WTC11 (cell line): ENCODE measurements around the gene MET. TPM values are rescaled to one million over a fixed set of nuclear protein-coding genes. Genes with fewer than 3 reads are reported as not detected.

Experiments
- ATAC-seq: fragments of 200-7000 bp; cut with Tn5 transposase; 2 replicates; pipeline ENCODE4 v1.10.0; 2021; ENCODE audit warnings: mild to moderate bottlenecking, moderate library complexity
- CTCF ChIA-PET: fragments of 300-600 bp; sonication (Branson Sonifier 250); formaldehyde crosslinking; loops from one replicate; lab custom pipeline; 2021; ENCODE audit warnings: antibody characterized with exemption; lab: Charles Lee
- POLR2A ChIA-PET: fragments of 350-600 bp; sonication (Branson Sonifier 250); formaldehyde crosslinking; loops from one replicate; lab custom pipeline; 2021; ENCODE audit warnings: antibody characterized with exemption; lab: Charles Lee
- DNase-seq: peaks from one replicate; pipeline ENCODE4 v3.0.0; 2021; ENCODE audit warnings: low spot score
- H3K27ac Mint-ChIP-seq: 2 replicates; pipeline ENCODE4 v1.8.0; 2021; ENCODE audit warnings: mixed read lengths
- H3K27me3 Mint-ChIP-seq: 2 replicates; pipeline ENCODE4 v1.8.0; 2021; ENCODE audit warnings: low read depth, mild to moderate bottlenecking, moderate library complexity, mixed read lengths
- H3K36me3 Mint-ChIP-seq: 2 replicates; pipeline ENCODE4 v1.8.0; 2021; ENCODE audit warnings: mixed read lengths
- H3K4me1 Mint-ChIP-seq: 2 replicates; pipeline ENCODE4 v1.8.0; 2022; ENCODE audit warnings: mixed read lengths
- H3K4me3 Mint-ChIP-seq: 2 replicates; pipeline ENCODE4 v1.8.0; 2021; ENCODE audit warnings: mild to moderate bottlenecking, moderate library complexity, mixed read lengths
- H3K9me3 Mint-ChIP-seq: 2 replicates; pipeline ENCODE4 v1.8.0; 2021; ENCODE audit warnings: mixed read lengths
- ATF1 ChIP-seq: sonication (generic); formaldehyde crosslinking; IDR thresholded peaks from 2 replicates; pipeline ENCODE4 v1.8.1; 2023; ENCODE audit warnings: mild to moderate bottlenecking, moderate library complexity, missing genetic modification reagents
- EMX1 ChIP-seq: fragments of 250-450 bp; sonication (Bioruptor Pico); IDR thresholded peaks from 2 replicates; pipeline ENCODE4 v1.8.0; 2021; ENCODE audit warnings: mild to moderate bottlenecking
- JAZF1 ChIP-seq: fragments of 250-450 bp; sonication (Bioruptor Pico); IDR thresholded peaks from 2 replicates; pipeline ENCODE4 v1.9.0; 2021; ENCODE audit warnings: moderate library complexity, mild to moderate bottlenecking, inconsistent platforms
- MYBL2 ChIP-seq: sonication (generic); formaldehyde crosslinking; IDR thresholded peaks from 2 replicates; pipeline ENCODE4 v1.8.1; 2023; ENCODE audit warnings: mild to moderate bottlenecking, moderate library complexity, missing genetic modification reagents
- NFATC4 ChIP-seq: fragments of 250-450 bp; sonication (Bioruptor Pico); IDR thresholded peaks from 2 replicates; pipeline ENCODE4 v1.9.0; 2021; ENCODE audit warnings: mild to moderate bottlenecking
- NFYB ChIP-seq: sonication (generic); formaldehyde crosslinking; conservative IDR thresholded peaks from 2 replicates; pipeline ENCODE4 v1.8.0; 2022; ENCODE audit warnings: low read depth, missing genetic modification reagents
- PRRX2 ChIP-seq: fragments of 250-450 bp; sonication (Bioruptor Pico); IDR thresholded peaks from 2 replicates; pipeline ENCODE4 v1.8.0; 2021; ENCODE audit warnings: mild to moderate bottlenecking
- TCF7 ChIP-seq: sonication (generic); formaldehyde crosslinking; IDR thresholded peaks from 2 replicates; pipeline ENCODE4 v1.8.0; 2022; ENCODE audit warnings: mild to moderate bottlenecking, low read depth, missing genetic modification reagents, moderate library complexity
- TEAD1 ChIP-seq: sonication (generic); formaldehyde crosslinking; IDR thresholded peaks from 2 replicates; pipeline ENCODE4 v1.8.0; 2022; ENCODE audit warnings: mild to moderate bottlenecking, missing genetic modification reagents
- TP53 ChIP-seq: sonication (generic); formaldehyde crosslinking; IDR thresholded peaks from 2 replicates; pipeline ENCODE4 v1.8.1; 2023; ENCODE audit warnings: mild to moderate bottlenecking, missing genetic modification reagents
- ZNF138 ChIP-seq: sonication (generic); formaldehyde crosslinking; conservative IDR thresholded peaks from 2 replicates; pipeline ENCODE4 v1.8.1; 2022; ENCODE audit warnings: mild to moderate bottlenecking, moderate library complexity, missing genetic modification reagents
- ZNF423 ChIP-seq: fragments of 250-450 bp; sonication (Bioruptor Pico); IDR thresholded peaks from 2 replicates; pipeline ENCODE4 v2.1.2; 2022; ENCODE audit warnings: mild to moderate bottlenecking, moderate library complexity
- total RNA-seq: library from RNA; stranded (reverse); gene quantifications from 3 replicates; pipeline ENCODE4 v1.2.3, GENCODE V29; 2021
- TF ChIP-seq, protein P1 (sequence below): sonication (generic); formaldehyde crosslinking; IDR thresholded peaks from 2 replicates; pipeline ENCODE4 v1.8.0; 2022; ENCODE audit warnings: mild to moderate bottlenecking, missing genetic modification reagents
- TF ChIP-seq, protein P2 (sequence below): sonication (generic); formaldehyde crosslinking; conservative IDR thresholded peaks from 2 replicates; pipeline ENCODE4 v1.8.1; 2023; ENCODE audit warnings: mild to moderate bottlenecking, low read depth, missing genetic modification reagents, moderate library complexity
- TF ChIP-seq, protein P3 (sequence below): fragments of 250-450 bp; sonication (Bioruptor Pico); IDR thresholded peaks from 2 replicates; pipeline ENCODE4 v1.9.0; 2021; ENCODE audit warnings: mild to moderate bottlenecking
- TF ChIP-seq, protein P4 (sequence below): sonication (generic); formaldehyde crosslinking; IDR thresholded peaks from 2 replicates; pipeline ENCODE4 v1.8.1; 2023; ENCODE audit warnings: mild to moderate bottlenecking, moderate library complexity, missing genetic modification reagents
- TF ChIP-seq, protein P5 (sequence below): sonication (generic); formaldehyde crosslinking; IDR thresholded peaks from 2 replicates; pipeline ENCODE4 v1.8.0; 2023; ENCODE audit warnings: mild to moderate bottlenecking, missing genetic modification reagents
- TF ChIP-seq, protein P6 (sequence below): sonication (generic); formaldehyde crosslinking; IDR thresholded peaks from 2 replicates; pipeline ENCODE4 v1.8.1; 2022; ENCODE audit warnings: mild to moderate bottlenecking, moderate library complexity, missing genetic modification reagents

Gene MET
- total RNA-seq, 1 experiment from 2014 or later = 9.4 TPM

DNA sequence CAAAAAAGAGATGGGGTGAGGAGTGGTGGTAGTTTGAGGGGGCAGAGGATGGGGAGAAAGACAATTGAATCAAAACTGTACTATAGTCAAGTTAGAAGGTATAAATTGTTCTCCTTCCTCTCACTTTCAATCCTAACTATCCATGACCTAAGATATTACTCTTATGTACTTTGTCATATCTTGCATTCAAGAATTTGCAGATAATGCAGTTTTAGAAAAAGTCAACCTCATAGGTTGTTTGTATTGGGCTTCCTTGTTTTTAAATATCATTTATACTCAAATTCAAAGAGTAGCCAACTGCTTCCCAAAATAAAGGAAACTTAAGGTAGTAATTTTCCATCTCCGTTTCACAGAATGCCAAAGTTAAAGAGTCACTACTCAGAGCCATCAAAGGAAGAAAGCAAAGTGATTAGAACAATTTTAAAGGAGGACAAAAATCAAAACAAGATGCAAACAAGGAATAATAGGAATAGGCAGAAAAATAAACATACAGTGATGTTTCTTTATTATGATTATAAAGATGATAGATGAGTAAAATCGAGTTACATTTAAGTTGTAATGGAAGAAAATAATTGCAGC is 32.7 kb downstream of the MET start:
- H3K4me3 Mint-ChIP-seq = no peak overlapping the region
- ChIA-PET CTCF (no interaction called here), POLR2A (no interaction called here)
- H3K36me3 Mint-ChIP-seq = no peaks in the 10 kb centered on the region
- TF ChIP-seq NFATC4 (no peak), PRRX2 (CRISPR knock-in tag) (no peak), TP53 (no peak), JAZF1 (no peak), ZNF138 (CRISPR knock-in tag) (no peak), TEAD1 (CRISPR knock-in tag) (no peak), TCF7 (CRISPR knock-in tag) (no peak), MYBL2 (no peak), EMX1 (CRISPR knock-in tag) (no peak), ATF1 (CRISPR knock-in tag) (no peak), NFYB (no peak), ZNF423 (CRISPR knock-in tag) (no peak)
- TF ChIP-seq, protein P1, sequence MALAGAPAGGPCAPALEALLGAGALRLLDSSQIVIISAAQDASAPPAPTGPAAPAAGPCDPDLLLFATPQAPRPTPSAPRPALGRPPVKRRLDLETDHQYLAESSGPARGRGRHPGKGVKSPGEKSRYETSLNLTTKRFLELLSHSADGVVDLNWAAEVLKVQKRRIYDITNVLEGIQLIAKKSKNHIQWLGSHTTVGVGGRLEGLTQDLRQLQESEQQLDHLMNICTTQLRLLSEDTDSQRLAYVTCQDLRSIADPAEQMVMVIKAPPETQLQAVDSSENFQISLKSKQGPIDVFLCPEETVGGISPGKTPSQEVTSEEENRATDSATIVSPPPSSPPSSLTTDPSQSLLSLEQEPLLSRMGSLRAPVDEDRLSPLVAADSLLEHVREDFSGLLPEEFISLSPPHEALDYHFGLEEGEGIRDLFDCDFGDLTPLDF (CRISPR knock-in tag) = no peak
- TF ChIP-seq, protein P2, sequence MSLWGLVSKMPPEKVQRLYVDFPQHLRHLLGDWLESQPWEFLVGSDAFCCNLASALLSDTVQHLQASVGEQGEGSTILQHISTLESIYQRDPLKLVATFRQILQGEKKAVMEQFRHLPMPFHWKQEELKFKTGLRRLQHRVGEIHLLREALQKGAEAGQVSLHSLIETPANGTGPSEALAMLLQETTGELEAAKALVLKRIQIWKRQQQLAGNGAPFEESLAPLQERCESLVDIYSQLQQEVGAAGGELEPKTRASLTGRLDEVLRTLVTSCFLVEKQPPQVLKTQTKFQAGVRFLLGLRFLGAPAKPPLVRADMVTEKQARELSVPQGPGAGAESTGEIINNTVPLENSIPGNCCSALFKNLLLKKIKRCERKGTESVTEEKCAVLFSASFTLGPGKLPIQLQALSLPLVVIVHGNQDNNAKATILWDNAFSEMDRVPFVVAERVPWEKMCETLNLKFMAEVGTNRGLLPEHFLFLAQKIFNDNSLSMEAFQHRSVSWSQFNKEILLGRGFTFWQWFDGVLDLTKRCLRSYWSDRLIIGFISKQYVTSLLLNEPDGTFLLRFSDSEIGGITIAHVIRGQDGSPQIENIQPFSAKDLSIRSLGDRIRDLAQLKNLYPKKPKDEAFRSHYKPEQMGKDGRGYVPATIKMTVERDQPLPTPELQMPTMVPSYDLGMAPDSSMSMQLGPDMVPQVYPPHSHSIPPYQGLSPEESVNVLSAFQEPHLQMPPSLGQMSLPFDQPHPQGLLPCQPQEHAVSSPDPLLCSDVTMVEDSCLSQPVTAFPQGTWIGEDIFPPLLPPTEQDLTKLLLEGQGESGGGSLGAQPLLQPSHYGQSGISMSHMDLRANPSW (CRISPR knock-in tag) = no peak
- TF ChIP-seq, protein P3, sequence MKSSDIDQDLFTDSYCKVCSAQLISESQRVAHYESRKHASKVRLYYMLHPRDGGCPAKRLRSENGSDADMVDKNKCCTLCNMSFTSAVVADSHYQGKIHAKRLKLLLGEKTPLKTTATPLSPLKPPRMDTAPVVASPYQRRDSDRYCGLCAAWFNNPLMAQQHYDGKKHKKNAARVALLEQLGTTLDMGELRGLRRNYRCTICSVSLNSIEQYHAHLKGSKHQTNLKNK (CRISPR knock-in tag) = no peak
- TF ChIP-seq, protein P4, sequence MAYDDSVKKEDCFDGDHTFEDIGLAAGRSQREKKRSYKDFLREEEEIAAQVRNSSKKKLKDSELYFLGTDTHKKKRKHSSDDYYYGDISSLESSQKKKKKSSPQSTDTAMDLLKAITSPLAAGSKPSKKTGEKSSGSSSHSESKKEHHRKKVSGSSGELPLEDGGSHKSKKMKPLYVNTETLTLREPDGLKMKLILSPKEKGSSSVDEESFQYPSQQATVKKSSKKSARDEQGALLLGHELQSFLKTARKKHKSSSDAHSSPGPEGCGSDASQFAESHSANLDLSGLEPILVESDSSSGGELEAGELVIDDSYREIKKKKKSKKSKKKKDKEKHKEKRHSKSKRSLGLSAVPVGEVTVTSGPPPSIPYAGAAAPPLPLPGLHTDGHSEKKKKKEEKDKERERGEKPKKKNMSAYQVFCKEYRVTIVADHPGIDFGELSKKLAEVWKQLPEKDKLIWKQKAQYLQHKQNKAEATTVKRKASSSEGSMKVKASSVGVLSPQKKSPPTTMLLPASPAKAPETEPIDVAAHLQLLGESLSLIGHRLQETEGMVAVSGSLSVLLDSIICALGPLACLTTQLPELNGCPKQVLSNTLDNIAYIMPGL (CRISPR knock-in tag) = no peak
- TF ChIP-seq, protein P5, sequence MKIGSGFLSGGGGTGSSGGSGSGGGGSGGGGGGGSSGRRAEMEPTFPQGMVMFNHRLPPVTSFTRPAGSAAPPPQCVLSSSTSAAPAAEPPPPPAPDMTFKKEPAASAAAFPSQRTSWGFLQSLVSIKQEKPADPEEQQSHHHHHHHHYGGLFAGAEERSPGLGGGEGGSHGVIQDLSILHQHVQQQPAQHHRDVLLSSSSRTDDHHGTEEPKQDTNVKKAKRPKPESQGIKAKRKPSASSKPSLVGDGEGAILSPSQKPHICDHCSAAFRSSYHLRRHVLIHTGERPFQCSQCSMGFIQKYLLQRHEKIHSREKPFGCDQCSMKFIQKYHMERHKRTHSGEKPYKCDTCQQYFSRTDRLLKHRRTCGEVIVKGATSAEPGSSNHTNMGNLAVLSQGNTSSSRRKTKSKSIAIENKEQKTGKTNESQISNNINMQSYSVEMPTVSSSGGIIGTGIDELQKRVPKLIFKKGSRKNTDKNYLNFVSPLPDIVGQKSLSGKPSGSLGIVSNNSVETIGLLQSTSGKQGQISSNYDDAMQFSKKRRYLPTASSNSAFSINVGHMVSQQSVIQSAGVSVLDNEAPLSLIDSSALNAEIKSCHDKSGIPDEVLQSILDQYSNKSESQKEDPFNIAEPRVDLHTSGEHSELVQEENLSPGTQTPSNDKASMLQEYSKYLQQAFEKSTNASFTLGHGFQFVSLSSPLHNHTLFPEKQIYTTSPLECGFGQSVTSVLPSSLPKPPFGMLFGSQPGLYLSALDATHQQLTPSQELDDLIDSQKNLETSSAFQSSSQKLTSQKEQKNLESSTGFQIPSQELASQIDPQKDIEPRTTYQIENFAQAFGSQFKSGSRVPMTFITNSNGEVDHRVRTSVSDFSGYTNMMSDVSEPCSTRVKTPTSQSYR = no peak
- TF ChIP-seq, protein P6, sequence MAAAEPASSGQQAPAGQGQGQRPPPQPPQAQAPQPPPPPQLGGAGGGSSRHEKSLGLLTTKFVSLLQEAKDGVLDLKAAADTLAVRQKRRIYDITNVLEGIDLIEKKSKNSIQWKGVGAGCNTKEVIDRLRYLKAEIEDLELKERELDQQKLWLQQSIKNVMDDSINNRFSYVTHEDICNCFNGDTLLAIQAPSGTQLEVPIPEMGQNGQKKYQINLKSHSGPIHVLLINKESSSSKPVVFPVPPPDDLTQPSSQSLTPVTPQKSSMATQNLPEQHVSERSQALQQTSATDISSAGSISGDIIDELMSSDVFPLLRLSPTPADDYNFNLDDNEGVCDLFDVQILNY (CRISPR knock-in tag) = no peak
- no peak for DNase-seq
- H3K4me1 Mint-ChIP-seq = peaks cover 36% of the 10 kb centered on the region
- no peaks in the 10 kb centered on the region for H3K9me3 Mint-ChIP-seq
- H3K27me3 Mint-ChIP-seq = no peaks in the 10 kb centered on the region
- H3K27ac Mint-ChIP-seq = no peak overlapping the region
- no peak for ATAC-seq
